Measurements from ENCODE around the gene ROS1. TPM values are rescaled to one million over a fixed set of nuclear protein-coding genes. Genes with fewer than 3 reads are reported as not detected.
"Not testable (repeated sequence)": the region's sequence is repeated elsewhere in the genome, so short reads cannot be mapped to it uniquely, and the experiment has no call there.

Gene ROS1
- polyA plus RNA-seq (ENCODE audit: insufficient read length in 4 of 4): under 1 TPM in 3 of 4 donors, not detected in 1; 0.11 to 0.70 (median 0.23) TPM

- no peak for DNase-seq (ENCODE audit: low read depth in 4 of 4, low spot score in 3 of 4)
These were observed at the start of gene ROS1 for GRCh38 chr6:117425431-117426153. Gene ROS1, minus strand, starts transcription at chr6:117425942. Its CDS starts 286 bp downstream, at chr6:117425656.

DNA sequence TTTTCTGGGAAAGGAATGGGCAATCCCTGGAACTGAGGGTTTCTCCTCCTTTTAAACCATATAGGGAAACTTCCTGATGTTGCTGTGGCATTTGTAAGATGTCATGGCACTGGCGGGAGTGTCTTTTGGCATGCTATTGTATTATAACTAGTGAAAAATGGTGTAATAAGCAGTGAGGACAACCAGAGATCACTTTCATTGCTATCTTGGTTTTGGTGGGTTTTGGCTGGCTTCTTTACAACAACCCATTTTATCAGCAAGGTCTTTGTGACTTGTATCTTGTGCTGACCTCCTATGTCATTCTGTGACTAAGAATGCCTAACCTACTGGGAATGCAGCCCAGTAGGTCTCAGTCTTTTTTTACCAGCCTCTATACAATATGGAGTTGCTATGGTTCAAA is 47.7 kb upstream of the ROS1 start:
- no peak for DNase-seq (ENCODE audit: low read depth in 4 of 4, low spot score in 3 of 4)

DNA sequence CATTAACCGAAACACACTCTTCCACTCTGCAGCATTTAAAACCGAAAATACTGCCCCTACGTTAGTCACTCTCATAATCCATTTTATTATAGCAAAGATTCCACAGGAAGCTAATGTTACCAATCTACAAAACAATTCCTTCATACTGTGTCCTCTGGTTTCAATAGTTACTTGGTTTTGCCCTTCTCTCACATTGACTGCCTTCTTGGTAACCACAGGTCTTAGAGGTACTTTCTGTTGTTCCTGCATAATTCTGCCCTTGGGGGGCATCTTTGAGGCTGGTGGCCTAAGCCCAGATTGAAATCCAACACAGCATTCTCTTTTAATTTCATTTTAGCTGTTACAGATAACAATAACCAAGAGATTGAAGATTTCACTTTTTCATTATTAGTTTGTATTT is 46.9 kb upstream of the ROS1 start:
- DNase-seq (ENCODE audit: low read depth in 4 of 4, low spot score in 3 of 4): no peak

DNA sequence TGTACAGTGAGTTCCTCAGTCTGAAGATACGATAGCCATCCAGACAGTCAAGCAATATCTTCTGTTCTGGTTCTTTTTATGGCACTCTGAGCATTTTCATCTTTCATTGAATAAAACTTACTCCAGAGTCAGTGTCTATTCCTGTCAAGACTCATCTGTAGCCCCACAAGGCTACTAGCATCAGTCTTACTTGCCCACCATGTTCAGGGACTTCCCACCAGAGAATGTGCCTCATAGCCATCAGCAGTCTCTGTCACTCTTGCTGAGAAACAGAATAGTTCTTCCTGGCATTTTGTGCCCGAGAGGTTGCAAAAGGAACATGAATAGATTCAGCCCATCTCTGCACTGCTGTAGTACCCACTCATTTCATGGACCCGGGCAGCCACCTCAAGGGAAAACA is 44.0 kb upstream of the ROS1 start:
- DNase-seq (ENCODE audit: low read depth in 4 of 4, low spot score in 3 of 4): no peak

- no peak for DNase-seq (ENCODE audit: low read depth in 4 of 4, low spot score in 3 of 4)
These were observed 43.6 kb upstream of the ROS1 start for GRCh38 chr6:117469356-117469755.

- not testable (repeated sequence) for DNase-seq (ENCODE audit: low read depth in 4 of 4, low spot score in 3 of 4)
These were observed 42.8 kb upstream of the ROS1 start for GRCh38 chr6:117468527-117468926.

- DNase-seq (ENCODE audit: low read depth in 4 of 4, low spot score in 3 of 4): no peak
These were observed 42.1 kb upstream of the ROS1 start for GRCh38 chr6:117467876-117468275.

DNA sequence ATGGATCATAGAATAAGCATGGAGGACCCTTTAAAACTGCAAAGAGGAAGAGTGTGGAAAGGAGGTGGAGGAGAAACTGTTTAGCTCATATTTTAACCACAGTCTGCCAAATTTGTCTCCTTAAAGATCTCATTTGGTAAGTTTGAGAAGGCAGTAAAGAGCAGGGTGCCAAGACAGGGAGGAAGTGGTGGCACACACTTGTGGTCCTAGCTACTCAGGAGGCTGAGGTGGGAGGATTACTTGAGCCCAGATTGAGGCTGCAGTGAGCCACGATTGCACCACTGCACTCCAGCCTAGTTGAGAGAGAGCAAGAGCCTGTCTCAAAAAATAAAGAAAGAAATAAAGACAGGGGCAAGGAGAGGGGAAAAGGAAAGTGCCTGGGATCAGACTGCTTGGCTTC is 39.9 kb upstream of the ROS1 start:
- no peak for DNase-seq (ENCODE audit: low read depth in 4 of 4, low spot score in 3 of 4)

GRCh38 chr6:117464700-117465099 is 39.0 kb upstream of the ROS1 start:
- DNase-seq (ENCODE audit: low read depth in 4 of 4, low spot score in 3 of 4): no peak

DNA sequence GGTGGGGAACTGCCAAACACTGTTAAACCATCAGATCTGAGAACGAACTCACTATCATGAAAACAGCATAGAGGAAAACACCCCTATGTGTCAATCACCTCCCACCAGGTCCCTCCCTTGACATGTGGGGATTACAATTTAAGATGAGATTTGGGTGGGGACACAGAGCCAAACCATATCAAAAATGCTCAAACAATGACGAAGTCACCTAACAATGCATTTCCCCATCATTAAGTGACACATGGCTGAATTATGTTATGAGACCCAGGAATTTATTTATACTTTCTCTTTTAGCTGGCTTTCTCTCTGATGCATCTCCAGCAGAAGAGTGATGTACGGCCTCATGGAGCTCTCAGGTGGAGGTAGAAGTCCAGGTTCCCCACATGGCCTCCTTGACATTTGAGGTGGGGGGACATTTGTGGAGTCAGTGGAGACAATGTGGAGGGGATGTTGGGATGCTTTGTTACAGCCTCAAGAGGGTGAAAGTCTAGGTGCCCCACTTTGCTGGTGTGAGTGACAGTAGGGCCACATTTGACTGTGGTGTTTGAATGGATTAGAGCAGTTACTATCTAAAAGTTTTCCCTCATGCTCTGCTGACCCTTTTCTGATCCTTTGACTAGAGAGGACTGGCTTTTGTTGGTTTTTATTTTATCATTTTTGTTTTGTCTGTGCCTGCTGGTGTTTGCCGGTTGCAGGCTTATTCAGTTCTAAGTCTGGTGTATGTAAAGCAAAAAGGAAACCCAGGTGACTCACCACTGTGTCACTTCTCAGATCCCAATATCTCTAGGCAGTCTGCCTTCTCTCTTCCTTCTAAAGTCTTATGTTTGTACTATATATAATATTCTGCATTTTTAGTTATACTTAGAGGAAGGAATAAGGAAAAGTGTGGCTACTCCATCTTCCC is 38.3 kb upstream of the ROS1 start:
- no peak for DNase-seq (ENCODE audit: low read depth in 4 of 4, low spot score in 3 of 4)

DNA sequence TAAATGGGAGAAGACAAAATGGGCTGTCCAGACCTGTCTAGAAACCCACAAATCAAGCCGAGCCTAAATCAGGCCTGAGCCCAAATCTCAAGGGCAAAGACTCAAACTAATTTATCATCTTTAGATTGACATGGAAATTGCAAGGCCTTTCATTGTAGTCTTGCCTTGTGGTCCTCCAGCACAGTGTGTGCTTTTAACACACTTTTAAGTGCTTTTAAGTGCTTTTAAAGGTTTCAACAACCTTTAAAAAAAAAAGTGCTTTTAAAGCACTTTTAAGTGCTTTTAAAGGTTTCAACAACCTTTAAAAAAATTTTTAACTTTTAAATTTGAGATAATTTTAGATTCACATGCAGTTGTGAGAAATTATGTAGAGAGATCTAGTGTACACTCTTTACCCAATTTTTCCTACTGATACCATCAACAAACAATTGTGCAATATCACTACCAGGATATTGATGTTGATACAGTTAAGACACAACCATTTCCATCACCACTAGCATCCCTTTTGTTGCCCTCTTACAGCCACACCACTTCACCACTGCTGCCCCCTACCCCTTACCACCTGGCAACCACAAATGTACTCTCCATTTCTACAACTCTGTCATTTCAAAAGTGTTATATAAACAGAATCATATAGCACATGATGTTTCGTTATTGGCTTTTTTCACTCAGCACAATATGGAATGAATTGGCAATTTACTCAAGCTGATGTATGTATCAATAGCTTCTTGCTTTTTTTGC is 33.6 kb upstream of the ROS1 start:
- no peak for DNase-seq (ENCODE audit: low read depth in 4 of 4, low spot score in 3 of 4)

DNA sequence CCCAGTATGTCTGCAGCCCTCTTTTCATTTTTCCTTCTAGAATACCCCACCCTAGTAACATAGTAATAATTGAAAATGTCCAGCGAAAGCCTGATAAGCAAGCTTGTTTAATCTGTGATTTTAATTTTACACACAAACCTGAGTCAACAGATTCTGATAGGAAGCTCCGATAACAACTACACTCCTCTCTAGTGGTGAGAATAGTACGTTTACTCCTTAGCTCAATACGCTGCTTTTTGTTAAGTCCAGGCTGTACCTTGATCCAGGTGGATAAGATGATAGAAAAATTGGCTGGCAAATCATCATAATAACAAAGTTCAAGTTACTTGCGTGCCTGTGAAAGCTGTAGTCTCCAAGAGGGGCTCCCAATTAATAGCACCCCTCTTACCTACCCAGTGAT is 31.3 kb upstream of the ROS1 start:
- no peak for DNase-seq (ENCODE audit: low read depth in 4 of 4, low spot score in 3 of 4)

DNA sequence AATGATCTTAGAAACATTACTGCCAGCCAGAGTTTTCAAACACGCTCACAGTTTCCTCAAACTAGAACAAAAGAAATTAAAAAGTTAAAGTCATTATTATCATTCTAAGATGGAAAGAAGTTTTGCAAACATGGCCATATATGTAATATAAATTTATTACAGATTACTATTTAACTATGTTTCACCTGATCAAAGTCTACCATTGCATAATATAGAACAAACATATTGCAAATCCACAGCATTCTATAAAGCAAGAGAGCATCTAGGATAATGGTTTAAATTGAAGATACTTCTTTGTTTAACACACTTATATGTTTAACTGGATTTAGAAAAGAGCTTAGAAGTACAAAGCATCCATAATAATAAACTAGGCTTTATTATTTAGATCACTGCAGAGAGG is 30.5 kb upstream of the ROS1 start:
- no peak for DNase-seq (ENCODE audit: low read depth in 4 of 4, low spot score in 3 of 4)

DNA sequence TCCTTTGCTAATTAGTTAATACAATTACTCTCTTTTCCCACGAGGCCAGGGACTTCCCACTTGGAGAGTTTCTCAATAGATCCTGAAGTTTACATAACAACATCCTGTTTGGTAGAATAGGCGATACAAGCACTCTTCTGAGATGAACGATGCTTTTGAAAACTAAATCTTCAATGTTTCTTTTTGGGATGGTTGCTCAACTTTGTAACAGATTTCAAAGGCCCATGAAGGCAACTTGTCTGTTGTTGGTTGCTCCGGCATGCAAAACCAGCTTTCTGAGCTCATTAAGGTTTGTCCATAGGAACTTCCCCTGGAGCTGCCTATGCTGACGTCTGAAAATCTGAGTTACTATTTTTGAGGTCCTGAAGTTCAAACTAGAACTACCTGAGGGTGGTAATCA is 25.9 kb upstream of the ROS1 start:
- no peak for DNase-seq (ENCODE audit: low read depth in 4 of 4, low spot score in 3 of 4)

GRCh38 chr6:117449549-117450439 is 24.1 kb upstream of the ROS1 start:
- peak; percentile 35 to 64 (median 58) for DNase-seq (ENCODE audit: low read depth in 4 of 4, low spot score in 3 of 4)

- DNase-seq (ENCODE audit: low read depth in 4 of 4, low spot score in 3 of 4): no peak
These were observed 23.2 kb upstream of the ROS1 start for GRCh38 chr6:117448732-117449485.

- DNase-seq (ENCODE audit: low read depth in 4 of 4, low spot score in 3 of 4): no peak
These were observed 22.3 kb upstream of the ROS1 start for GRCh38 chr6:117448011-117448410.

DNA sequence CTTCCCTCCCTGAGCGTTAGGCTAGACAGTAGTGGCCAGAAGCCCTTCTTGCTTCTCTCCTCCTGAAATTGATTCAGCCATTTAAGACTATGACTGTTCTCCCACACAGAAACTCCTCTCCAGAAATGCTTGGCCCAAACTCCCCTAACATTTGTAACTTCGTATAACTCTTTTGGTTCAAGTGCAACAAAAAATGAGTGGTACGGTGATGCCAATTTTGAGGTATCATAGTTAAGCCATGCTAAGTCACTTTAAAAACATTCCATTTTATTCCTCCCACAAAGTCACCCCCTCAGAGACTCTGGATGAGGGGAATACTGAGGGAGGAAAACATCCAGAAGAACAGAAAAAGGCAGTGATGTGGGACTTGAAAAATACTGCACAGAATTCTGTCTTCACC is 21.1 kb upstream of the ROS1 start:
- DNase-seq (ENCODE audit: low read depth in 4 of 4, low spot score in 3 of 4): no peak

DNA sequence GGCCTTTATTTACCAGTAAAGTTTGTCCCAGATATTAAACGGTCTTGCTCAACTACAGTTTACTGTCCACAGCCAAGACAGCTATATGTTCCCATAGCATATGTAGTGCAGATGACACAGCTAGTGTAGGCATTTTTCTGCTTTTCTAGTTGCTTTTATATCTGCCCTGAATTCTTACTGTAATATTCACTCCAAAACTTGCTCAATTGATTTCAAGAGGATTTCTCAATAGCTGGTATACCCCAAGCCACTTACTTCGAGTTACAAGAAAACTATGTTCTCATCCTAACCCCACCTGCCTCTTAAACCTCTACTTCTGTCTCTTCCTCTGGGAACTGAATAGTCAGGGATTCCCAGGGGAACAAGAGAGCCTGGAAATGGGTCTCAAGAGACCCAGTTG is 18.9 kb upstream of the ROS1 start:
- DNase-seq (ENCODE audit: low read depth in 4 of 4, low spot score in 3 of 4): no peak

All from left renal pelvis (tissue), 4 donors.